MM.1S (cell line): Measurements from ENCODE around the gene OR4K2.

Experiments
- EZH2 ChIP-seq: fragments of 300-600 bp; sonication (generic); optimal IDR thresholded peaks from 2 replicates; pipeline ENCODE3; 2017; ENCODE audit warnings: low read depth, mild to moderate bottlenecking, antibody characterized with exemption, low read length, mixed read lengths
- EZH2phosphoT487 ChIP-seq: fragments of 300-600 bp; sonication (generic); IDR thresholded peaks from 2 replicates; pipeline ENCODE4 v1.6.1; 2018; ENCODE audit warnings: antibody characterized with exemption, low read length
- TF ChIP-seq, protein P1 (sequence below): fragments of 300-600 bp; sonication (generic); IDR thresholded peaks from 2 replicates; pipeline ENCODE4 v1.5.1; 2016; ENCODE audit warnings: antibody characterized with exemption, low read length, mixed read lengths

DNA sequence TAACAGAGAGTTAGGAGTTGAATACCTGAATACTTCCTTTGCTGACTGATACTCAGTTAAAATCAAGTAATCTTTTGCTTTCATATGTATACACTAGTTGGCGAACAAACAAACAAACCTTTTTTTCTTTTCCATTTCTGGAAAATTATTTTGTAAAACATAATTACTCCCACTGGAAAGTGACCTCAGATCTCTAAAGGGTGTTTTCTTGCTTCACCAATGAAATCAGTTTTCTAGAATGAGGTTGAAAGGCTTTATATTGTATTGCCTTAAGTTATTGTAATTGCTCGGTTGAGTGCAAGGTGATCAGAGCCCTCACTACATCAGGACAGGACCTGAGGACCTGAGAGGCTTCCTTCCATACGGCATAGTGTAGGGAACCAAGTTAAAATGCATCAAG, 55.7 kb downstream of the OR4K2 start, which contains the start of gene OR4K1:
- TF ChIP-seq, protein P1, sequence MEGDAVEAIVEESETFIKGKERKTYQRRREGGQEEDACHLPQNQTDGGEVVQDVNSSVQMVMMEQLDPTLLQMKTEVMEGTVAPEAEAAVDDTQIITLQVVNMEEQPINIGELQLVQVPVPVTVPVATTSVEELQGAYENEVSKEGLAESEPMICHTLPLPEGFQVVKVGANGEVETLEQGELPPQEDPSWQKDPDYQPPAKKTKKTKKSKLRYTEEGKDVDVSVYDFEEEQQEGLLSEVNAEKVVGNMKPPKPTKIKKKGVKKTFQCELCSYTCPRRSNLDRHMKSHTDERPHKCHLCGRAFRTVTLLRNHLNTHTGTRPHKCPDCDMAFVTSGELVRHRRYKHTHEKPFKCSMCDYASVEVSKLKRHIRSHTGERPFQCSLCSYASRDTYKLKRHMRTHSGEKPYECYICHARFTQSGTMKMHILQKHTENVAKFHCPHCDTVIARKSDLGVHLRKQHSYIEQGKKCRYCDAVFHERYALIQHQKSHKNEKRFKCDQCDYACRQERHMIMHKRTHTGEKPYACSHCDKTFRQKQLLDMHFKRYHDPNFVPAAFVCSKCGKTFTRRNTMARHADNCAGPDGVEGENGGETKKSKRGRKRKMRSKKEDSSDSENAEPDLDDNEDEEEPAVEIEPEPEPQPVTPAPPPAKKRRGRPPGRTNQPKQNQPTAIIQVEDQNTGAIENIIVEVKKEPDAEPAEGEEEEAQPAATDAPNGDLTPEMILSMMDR = no peak
- TF ChIP-seq EZH2 (no peak), EZH2phosphoT487 (no peak)
